Activated CD8-positive, alpha-beta memory T cell treated with anti-CD3 and anti-CD28 coated beads for 1 hour (primary cell): ENCODE results near the gene SENP6.
"Not testable (repeated sequence)": the region's sequence is repeated elsewhere in the genome, so short reads cannot be mapped to it uniquely, and the experiment has no call there.

Experiments
- DNase-seq, 2 donors: peaks; one replicate each; pipeline ENCODE4 v3.0.0-alpha.2; 2020; ENCODE audit warnings: low read depth in 1 of 2; ENCODE audit errors: extremely low read depth in 1 of 2

The SENP6 gene

DNA sequence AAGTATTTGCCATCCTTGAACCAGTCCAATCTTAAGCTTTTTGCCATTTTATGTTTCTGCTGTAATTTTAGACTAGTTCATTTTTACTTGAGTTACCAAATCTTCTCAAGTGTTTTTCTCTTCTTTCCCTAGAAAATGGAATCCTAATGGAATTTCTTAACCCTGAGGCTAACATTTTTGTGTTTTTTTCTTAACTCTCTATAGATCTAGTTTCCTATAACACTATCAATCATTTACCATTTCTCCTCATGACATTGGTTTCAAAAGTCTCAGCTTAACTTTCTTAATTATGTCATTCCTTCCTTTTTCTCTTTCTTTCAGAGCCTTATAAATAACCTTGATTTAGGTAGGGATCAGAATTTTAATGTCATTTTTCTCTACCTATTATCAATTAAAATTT is 54.8 kb downstream of the SENP6 start:
- DNase-seq = no peak

DNA sequence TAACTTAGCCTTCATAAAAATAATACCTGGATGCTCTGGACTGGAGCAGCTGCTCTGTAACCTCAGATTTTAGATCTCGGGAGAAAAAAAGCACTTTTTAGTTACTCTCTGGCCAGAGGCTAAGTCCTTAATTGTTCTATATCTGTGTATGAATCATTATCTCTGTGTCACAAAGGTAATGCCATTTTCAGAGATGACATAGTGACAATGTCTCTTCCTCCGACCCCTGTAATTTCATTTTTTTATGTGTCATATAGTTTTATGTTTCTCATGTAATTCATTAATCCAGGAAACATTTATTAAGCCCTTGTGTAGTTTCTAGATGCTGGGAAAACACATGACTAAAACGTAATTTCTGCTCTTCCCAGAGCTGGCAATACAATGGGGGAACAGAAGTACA is 55.6 kb downstream of the SENP6 start:
- no peak for DNase-seq

DNA sequence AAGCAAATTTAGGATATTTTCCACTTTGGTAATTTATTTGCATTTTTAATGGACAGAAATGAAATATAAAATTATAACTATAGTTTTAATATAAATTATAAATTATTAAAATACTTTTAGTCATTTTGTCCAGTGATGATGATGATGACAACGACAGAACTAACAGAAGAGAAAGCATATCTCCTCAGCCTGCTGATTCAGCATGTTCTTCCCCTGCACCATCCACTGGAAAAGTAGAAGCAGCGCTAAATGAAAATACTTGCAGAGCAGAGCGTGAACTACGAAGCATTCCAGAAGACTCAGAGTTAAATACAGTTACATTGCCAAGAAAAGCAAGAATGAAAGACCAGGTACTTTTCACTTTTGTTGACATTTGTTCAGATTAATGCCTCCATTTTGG is 64.9 kb downstream of the SENP6 start:
- no peak for DNase-seq

GRCh38 chr6:75673884-75674283 is 72.2 kb downstream of the SENP6 start:
- no peak for DNase-seq

DNA sequence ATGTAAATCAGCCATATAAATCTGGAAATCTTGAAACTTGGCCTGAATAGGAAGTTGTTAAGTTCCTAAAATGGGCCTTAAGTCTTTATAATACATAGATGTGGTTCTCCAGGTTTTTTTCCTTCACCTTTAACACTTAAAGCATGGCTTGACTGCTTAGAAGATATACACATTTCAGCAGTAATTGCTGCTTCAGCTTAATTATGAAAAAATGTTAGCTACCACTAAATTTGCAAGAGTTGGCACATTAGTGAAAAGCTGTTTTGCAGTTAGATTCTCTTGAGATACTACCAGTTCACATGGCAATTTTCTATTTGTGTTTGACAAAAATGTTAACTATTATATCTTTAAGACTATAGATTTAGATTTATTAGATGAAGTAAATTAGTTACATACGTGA is 74.7 kb downstream of the SENP6 start:
- DNase-seq = no peak

DNA sequence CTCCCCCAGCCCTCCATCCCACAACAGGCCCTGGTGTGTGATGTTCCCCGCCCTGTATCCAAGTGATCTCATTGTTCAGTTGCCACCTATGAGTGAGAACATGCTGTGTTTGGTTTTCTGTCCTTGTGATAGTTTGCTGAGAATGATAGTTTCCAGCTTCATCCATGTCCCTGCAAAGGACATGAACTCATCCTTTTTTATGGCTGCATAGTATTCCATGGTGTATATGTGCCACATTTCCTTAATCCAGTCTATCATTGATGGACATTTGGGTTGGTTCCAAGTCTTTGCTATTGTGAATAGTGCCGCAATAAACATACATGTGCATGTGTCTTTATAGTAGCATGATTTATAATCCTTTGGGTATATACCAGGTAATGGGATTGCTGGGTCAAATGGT is 80.9 kb downstream of the SENP6 start:
- not testable (repeated sequence) for DNase-seq

- not testable (repeated sequence) for DNase-seq
Measured at GRCh38 chr6:75683005-75683404, 81.3 kb downstream of the SENP6 start.

DNA sequence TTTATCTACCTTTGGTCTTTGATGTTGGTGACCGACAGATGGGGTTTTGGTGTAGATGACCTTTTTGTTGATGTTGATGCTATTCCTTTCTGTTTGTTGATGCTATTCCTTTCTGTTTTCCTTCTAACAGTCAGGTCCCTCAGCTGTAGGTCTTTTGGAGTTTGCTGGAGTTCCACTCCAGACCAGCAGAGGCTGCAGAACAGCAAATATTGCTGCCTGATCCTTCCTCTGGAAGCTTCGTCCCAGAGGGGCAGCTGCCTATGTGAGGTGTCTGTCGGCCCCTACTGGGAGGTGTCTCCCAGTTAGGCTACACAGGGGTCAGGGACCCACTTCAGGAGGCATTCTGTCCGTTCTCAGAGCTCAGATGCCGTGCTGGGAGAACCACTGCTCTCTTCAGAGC is 85.9 kb downstream of the SENP6 start:
- DNase-seq = not testable (repeated sequence)

GRCh38 chr6:75687937-75688336 is 86.3 kb downstream of the SENP6 start:
- DNase-seq = not testable (repeated sequence)

DNA sequence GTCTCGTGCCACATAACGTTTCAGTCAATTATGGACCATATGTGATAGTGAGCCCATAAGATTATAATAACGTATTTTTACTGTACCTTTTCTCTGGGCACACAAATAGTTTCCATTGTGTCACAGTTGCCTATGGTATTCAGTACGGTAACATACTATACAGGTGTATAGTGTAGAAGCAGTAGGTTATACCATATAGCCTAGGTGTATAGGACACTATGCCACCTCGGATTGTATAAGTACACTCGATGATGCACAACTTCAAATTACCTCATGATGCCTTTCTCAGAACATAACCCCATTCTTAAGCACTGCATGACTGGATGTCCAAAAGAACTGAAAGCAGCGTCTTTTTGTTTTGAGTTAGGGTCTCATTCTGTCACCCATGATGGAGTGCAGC is 87.9 kb downstream of the SENP6 start:
- no peak for DNase-seq

DNA sequence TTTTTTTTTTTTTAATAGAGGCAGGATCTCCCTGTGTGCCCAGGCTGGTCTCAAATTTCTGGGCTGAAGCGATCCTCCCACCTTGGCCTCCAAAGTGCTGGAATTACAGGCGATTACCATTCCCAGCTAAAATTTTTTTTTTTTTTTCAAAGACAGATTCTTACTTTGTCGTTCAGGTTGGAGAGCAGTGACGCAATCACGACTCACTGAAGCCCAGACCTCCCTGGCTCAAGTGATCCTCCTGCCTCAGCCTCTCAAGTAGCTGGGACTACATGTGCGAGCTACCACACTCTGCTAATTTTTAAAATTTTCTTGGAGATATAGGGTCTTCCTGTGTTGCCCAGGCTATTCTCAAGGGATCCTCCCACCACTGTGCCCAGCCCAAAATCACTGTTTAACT is 89.3 kb downstream of the SENP6 start:
- no peak for DNase-seq

GRCh38 chr6:75693534-75693933 is 91.9 kb downstream of the SENP6 start:
- no peak for DNase-seq

- DNase-seq = no peak
Measured at GRCh38 chr6:75694406-75694805, 92.7 kb downstream of the SENP6 start.

DNA sequence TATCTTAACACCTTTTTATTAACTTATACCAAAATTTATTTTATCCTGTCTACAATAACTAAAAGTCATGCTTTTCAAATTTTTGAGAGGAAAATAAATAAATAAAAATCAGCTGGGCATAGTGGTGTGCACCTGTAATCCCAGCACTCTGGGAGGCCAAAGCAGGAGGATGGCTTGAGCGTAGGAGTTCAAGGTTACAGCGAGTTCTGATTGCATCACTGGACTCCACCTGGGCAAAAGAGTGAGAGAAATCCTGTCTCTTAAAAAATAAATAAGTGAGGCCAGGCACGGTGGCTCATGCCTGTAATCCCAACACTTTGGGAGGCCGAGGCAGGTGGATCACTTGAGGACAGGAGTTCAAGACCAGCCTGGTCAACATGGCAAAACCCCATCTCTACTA is 106.7 kb downstream of the SENP6 start:
- not testable (repeated sequence) for DNase-seq

GRCh38 chr6:75711173-75711572 is 109.5 kb downstream of the SENP6 start:
- DNase-seq = no peak

DNA sequence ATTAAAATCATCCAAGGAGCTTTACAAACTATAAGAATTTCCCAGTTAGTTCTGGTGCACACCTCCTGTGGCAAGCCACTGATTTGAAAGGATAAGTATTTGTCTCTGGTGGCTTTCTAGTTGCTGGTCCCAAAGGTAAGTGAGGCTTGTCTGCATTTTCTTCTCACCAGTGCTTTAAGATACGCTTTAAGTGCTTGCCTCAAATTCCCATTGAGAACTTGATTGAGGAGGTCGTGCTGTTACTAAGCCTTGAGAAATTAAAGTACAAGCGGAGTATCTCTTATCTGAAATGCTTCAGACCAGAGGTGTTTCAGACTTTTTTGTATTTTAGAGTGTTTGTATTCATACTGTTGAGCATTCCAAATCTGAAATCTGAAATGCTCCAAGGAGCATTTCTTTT is 117.5 kb downstream of the SENP6 start:
- no peak for DNase-seq

GRCh38 chr6:75723382-75723781 is 121.7 kb downstream of the SENP6 start:
- DNase-seq = no peak

- no peak for DNase-seq
Measured at GRCh38 chr6:75727206-75727605, 125.5 kb downstream of the SENP6 start.

DNA sequence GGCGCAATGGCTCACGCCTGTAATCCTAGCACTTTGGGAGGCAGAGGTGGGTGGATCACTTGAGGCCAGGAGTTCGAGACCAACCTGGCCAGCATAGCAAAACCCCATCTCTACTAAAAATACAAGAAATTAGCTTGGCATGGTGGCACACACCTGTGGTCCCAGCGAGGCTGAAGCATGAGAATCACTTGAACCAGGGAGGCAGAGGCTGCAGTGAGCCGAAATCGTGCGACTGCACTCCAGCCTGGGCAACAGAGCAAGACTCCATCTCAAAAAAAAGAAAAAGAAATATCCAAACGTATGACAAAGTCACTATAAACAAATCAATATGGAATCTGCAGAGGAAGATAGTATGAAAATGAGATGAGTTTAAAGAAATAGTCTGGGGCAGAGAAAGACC is 129.3 kb downstream of the SENP6 start:
- not testable (repeated sequence) for DNase-seq

GRCh38 chr6:75735491-75736186 is 134.0 kb downstream of the SENP6 start:
- no peak for DNase-seq

DNA sequence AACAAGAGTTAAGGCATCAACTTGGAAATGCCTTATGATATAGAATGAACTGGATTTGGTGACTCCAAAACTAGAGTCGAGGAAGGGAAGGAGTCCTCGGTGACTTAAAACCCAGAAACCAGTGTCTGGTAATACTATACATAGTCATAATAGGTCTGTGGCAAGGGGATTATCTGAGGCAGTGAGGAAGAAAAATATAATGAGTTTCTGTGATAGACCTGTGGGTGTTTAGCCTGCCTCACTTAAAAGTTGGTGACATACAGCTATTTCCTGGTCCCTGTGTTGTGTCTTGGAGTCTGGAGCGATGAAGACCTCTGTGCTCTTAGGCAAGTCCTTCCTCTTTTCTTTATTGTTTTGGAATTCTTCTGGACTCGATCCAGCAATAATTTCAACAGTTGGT is 142.3 kb downstream of the SENP6 start:
- no peak for DNase-seq

- no peak for DNase-seq
Measured at GRCh38 chr6:75745404-75745803, 143.7 kb downstream of the SENP6 start.

DNA sequence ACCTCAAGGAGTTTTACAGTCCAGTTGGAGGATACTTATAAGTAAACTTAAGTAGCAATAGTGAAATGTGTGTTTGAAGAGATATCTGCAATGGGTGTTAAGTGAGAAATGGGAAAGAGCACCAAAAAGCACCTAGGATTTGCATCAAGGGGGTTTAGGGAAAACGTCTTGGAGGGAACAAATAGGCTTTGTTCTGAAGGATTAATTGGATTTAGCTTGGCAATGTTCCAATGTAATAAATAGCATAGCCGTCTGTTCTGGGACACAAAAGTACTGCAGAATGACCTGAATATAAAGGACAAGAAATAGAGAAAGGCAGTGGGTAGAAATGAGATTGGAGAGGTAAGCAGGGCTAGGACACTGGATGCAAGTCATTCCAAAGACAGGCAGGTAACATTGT is 144.5 kb downstream of the SENP6 start:
- no peak for DNase-seq
